Stimulated activated naive CD4-positive, alpha-beta T cell (primary cell): ENCODE measurements around the gene MATK.

Experiments used
- DNase-seq, 6 experiments: peaks; one replicate each; lab custom pipeline; 2025; lab: John Stamatoyannopoulos, UW

Gene MATK

GRCh38 chr19:3788996-3789778, 3.0 kb upstream of the MATK start:
- no peak for DNase-seq

DNA sequence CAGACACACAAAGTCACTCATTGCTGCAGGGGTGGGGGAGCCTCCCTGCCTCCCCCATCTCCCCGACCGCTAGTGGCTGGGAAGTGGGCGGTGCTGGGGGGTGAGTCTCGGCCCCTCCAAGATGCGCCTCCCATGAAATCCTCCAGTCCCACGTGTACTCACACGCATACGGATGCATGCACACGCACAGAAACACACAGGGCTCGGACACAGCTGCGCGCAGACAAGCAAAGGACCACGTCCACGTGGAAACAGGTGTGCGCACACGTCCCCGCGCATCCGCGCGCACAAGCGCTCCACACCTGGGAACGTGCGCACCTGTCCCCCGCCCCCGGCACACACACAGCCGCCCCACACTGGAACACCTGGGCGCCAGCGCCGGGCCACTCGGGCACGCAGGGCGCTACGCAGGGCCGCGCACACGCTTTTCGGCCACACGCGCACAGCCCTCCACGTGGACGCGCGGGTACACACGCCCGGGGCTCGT, 687 bp downstream of the MATK start:
- DNase-seq = peak in 1 of 6 experiments; percentile 38

DNA sequence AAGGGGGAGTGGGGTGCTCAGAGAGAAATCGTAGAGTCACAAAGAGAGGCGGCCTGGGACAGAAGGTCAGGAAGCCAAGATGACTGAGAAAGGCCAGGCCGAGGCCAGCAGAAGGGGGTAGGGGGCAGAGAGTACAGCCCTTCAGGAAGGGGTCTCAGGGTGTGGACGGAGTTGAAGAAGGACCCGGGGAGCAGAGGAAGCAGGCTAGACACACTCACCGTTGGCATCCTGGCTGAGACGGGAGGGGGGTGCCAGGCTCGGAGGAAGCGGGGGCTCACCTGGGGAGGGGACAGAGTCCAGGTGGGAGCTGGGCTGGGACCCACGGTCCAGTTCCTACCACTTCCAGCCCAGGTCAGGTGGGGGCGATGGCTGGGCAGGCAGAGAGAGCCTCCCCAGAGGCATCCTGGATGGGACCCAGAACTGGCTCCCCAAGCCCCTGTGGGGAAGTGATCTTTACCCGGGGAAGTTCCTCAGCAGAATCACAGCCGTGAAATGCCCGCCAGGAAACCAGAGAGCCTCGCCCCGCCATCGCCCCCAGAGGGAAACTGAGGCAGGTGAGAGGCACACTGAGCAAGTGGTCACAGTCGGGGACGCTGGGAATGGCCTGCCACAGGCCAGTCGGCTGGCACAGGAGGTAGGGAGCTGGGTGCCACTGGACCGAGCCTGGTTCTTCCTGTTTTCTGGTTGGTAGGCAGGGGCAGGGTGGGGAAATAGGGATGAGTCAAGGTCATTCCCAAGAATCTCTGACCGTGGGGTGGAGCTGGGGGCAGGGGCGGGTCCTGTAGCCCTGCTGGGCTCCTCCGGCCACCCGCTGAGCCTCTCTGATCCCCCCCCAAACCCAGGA, 1.4 kb downstream of the MATK start:
- peak in 1 of 6 experiments; percentile 9 for DNase-seq

DNA sequence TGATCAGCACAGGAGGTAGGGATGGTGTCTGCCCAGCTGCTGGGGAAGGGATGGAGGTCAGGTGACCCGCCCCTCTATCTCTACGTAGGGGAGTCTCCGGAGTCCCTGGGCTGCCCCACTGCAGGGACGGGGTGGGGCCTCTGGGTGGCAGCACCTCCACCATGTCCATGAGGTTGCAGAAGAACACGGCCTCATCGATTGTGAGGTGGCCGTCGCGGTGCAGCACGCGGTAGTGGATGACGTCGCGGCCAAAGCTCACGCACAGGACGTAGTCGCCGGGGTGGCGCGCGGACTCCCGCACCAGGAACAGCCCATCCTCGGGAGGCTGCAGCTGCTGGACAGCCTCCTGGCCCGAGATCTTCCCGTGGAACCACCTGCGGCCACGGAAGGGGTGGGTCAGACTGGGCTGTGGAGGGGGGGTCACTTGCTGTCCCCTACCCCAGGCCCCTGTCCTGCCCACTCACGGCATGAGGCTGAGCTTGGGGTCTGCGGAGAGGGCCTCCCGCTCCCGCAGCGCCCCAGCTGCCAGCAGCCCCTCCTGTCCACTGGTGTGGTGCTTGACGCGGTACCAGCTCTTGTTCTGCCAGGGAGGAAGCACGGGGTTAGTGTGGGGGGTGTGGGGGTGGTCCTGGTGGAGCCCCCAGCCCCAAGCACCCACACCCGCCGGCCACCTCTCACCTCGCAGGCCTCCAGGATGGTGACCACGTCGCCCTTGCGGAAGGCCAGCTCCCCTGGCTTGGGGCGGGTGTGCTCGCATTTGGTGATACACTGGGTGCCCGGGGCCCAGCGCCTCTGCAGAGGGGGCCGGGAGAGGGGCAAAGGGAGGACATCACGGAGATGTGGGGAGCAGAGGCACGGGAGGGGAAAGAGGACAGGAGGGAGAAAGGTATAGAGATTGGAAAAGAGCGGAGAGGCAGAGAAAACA, 2.3 kb downstream of the MATK start:
- DNase-seq = peak in 4 of 6 experiments; percentile 9 to 47 (median 25)

- no peak for DNase-seq
Observed at GRCh38 chr19:3782903-3783302, 3.3 kb downstream of the MATK start.

DNA sequence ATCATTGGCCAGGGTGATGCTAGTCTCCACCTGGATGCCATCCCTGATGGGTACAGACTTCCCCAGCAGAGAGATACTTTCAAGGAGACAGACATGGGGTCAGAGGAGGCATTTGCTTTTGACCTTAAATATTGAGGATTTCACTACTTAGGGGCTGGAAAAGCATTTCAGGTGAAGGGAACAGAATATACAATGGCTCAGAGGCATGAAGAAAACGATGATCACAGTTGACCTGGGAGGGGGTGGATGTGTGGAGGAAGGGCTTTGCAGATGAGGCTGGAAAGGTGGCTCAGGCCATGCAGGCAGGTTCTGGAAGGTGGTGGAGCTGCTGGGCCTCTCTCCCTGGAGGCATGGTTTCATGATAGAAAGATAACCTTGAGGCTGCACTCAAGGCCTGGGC, 3.9 kb downstream of the MATK start:
- no peak for DNase-seq

- no peak for DNase-seq
Observed at GRCh38 chr19:3781603-3782002, 4.6 kb downstream of the MATK start.

- DNase-seq = no peak
Observed at GRCh38 chr19:3780786-3781304, 5.3 kb downstream of the MATK start.

DNA sequence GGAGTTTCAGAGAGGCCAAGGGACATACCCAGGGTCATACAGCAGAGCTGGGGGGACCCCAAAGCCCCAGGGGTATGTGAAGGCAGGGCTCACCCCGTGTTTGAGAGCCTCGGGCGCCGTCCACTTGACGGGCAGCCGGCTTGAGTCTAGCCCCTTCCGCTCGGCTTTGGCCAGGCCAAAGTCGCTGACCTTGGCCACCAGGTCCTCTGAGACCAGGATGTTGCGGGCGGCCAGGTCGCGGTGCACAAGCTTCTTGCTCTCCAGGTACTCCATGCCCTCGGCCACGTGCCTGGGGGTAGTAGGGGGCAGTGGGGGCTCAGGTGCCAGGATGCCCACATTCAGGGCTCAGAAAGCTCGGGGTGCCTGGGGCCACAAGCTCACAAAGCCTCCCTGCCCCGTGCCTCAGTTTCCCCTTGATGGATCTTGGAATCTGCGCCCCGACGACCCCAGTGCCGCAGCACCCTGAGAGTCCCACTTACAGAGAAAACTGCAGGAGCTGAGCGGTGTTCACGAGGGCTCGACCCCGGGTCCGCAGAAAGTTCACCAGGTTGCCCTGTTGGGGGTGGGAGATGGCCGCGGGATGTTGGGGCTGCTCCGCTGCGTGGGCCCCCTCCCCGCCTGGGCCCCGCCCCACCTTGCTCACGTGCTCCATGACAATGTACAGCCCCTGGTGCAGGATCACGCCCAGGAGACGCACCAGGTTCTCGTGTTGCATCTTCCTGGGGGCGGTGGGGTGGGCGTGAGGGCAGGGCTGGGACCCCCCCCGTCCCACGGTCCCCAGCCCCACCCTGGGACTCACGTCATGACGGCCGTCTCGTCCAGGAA, 7.1 kb downstream of the MATK start:
- no peak for DNase-seq

- DNase-seq = no peak
Observed at GRCh38 chr19:3778104-3778867, 7.9 kb downstream of the MATK start.

GRCh38 chr19:3776479-3777040, 9.6 kb downstream of the MATK start:
- no peak for DNase-seq

DNA sequence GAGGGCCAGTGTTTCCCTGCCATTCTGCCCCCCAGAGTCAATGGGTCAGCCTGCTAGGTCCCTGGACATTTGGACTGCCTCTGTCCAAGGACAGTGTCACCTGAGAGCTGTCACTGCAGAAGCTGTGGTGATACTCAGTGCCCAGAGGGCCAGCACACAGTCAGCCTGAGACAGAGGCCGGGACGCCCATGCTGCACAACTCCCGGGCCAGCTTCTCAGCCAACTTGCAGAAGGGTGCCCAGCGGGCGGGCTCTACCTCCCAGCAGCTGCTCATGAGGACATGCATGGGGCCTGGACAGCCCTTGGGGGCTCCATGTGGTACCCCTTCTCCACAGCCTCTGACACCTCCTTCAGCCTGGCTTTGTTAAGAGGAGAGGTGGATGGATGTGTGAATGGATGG, 10.3 kb downstream of the MATK start:
- no peak for DNase-seq

DNA sequence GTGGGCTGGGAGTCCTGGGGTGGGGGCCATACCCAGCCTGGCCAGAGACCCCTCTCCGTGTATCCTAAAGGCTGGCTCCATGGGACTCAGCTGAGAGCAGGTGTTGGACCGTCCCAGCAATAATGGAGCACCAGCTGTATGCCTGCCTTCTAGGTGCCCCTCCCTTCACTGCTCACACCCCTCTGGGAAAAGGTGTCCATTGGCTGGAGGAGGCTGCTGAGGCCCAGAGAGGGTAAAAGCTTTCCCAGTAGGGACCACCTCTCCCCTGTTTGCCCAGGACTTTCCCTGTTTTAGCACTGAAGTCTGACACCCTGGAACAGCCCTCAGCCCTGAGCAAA, 10.8 kb downstream of the MATK start:
- no peak for DNase-seq

GRCh38 chr19:3774621-3775373, 11.4 kb downstream of the MATK start:
- no peak for DNase-seq

DNA sequence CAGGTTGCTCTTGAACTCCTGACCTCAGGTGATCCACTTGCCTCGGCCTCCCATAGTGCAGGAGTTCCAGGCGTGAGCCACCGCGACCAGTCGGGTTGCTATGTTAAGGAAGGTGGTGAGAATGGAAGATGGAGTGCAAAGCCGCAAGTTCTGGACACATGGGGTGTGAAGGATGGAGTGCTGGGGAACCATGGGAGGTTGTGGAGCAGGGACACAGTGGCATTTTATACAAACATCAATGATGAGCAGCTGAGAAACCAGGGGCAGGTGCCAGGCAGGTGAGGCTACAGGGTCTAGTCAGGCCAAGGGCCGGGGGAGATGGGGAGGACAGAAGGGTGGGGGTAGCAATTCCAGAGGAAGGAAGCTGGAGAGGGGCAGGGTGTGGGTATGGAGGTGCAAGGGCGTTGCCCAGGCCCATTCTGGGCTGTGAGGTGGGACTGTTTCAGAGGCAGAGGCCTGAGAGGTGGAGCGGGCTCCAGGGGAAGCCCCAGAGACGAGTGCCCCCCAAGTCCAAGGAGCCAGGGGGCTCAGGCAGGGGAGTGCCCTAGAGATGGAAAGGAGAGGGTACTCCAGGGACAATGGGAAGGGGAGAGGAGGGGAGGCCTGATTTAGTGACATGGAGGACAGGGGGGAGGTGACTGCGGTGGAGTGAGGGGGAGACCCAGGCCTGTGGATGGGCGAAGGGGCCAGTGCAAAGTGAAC, 12.2 kb downstream of the MATK start:
- DNase-seq = no peak

- DNase-seq = no peak
Observed at GRCh38 chr19:3771906-3772455, 14.2 kb downstream of the MATK start, which contains the start of gene RAX2. Gene RAX2, minus strand, starts transcription at chr19:3772228. Its CDS starts 486 bp downstream, at chr19:3771742.

DNA sequence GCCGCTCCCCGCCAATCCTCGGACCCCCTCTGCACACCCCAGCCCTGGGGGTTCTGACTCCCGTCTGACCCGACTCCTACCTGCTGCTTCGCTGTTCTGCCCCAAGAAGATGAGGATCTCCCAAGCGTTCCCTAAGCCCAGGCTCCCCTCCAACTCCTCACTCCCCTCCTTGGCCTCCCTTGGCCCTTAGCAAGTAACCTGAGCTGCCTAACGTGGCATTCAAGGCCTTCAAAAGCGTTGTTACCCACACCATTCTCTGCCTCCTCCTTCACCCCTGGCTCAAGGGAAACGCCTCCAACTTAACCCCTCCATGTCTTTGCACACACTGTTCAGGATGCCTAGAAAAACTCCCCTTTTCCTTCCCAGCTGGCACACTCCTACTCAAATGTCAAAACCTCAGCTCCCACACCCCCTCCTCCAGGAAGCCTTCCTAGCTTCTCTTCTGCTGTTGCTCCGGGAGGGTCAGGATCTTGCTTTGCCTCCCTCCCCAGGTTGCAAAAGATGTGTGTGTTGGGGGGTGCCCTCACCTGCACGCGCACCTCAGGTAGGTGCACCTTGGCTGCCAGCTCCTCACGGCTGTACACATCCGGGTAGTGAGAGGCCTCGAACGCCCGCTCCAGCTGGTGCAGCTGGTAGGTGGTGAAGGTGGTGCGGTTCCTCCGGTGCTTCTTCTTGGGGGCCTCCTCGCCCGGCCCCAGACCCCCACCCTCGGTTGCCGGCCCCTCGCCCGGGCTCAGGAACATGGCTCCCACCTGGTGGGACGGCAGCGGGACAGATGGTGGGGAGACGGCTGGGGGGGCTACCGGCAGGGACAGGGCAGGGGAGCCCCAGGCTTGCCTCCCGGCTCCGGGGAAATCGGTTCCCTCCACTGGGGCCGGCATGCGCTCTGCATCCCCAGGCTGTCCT, 14.9 kb downstream of the MATK start:
- DNase-seq = no peak
